Spleen (tissue), 11 donors: ENCODE measurements around the gene SLAMF7. TPM values are rescaled to one million over a fixed set of nuclear protein-coding genes. Genes with fewer than 3 reads are reported as not detected.

Experiments
- DNase-seq: peaks from one replicate; pipeline ENCODE4 v3.0.0-alpha.2; 2020
- H3K27ac ChIP-seq, 8 donors: fragments of 200-600 bp; sonication (generic) in 7 of 8; 1 replicate in 4 of 8; 2 replicates in 4 of 8; pipeline versions ENCODE4 v1.5.0 to v1.8.0; 2016 to 2021; ENCODE audit warnings: inconsistent platforms in 4 of 8, mild to moderate bottlenecking in 4 of 8, moderate library complexity in 1 of 8
- H3K27me3 ChIP-seq, 7 donors: fragments of 200-600 bp; sonication (generic) in 6 of 7; replicated peaks in 1 of 7; 1 replicate in 4 of 7; 2 replicates in 3 of 7; pipeline versions ENCODE4 v1.5.0 to v1.8.0; 2016 to 2021; ENCODE audit warnings: inconsistent platforms in 3 of 7, mild to moderate bottlenecking in 1 of 7
- H3K36me3 ChIP-seq, 6 donors: fragments of 200-600 bp; sonication (generic) in 5 of 6; 1 replicate in 4 of 6; 2 replicates in 2 of 6; pipeline versions ENCODE4 v1.5.0 to v1.8.0; 2016 to 2021; ENCODE audit warnings: inconsistent platforms in 2 of 6
- H3K4me1 ChIP-seq, 6 donors: fragments of 200-600 bp; sonication (generic) in 5 of 6; 1 replicate in 3 of 6; 2 replicates in 3 of 6; pipeline versions ENCODE4 v1.5.0 to v1.8.0; 2016 to 2021; ENCODE audit warnings: inconsistent platforms in 3 of 6
- H3K4me3 ChIP-seq, 8 donors: fragments of 200-600 bp; sonication (generic) in 7 of 8; 1 replicate in 4 of 8; 2 replicates in 4 of 8; pipeline versions ENCODE4 v1.5.0 to v1.8.0; 2016 to 2021; ENCODE audit warnings: inconsistent platforms in 4 of 8, mild to moderate bottlenecking in 4 of 8, moderate library complexity in 2 of 8
- H3K9me3 ChIP-seq, 8 donors: fragments of 200-600 bp; sonication (generic) in 7 of 8; 1 replicate in 4 of 8; 2 replicates in 4 of 8; pipeline versions ENCODE4 v1.5.0 to v1.8.0; 2016 to 2021; ENCODE audit warnings: inconsistent platforms in 4 of 8
- CTCF ChIP-seq, 11 experiments: fragments of 200-600 bp in 7 of 11; fragments of 450-650 bp in 4 of 11; sonication (generic) in 4 of 11; IDR thresholded peaks in 8 of 11; conservative IDR thresholded peaks in 3 of 11; 1 replicate in 7 of 11; 2 replicates in 4 of 11; pipeline versions ENCODE4 v1.4.0 to v1.8.0; 2016 to 2021; ENCODE audit warnings: antibody characterized with exemption in 11 of 11, inconsistent platforms in 4 of 11, mild to moderate bottlenecking in 1 of 11
- POLR2A ChIP-seq, 3 donors: fragments of 450-650 bp; IDR thresholded peaks; one replicate each; pipeline ENCODE4 v1.5.1; 2017; ENCODE audit warnings: antibody characterized with exemption in 3 of 3, mild to moderate bottlenecking in 1 of 3
- POLR2AphosphoS5 ChIP-seq, 3 donors: sonication (generic); formaldehyde crosslinking; IDR thresholded peaks; one replicate each; pipeline ENCODE4 v1.5.1; 2017; ENCODE audit warnings: antibody characterized with exemption in 3 of 3
- WGBS, 5 donors: extraction: QIAGEN DNeasy Blood & Tissue Kit in 3 of 5; methylation state at CpG; one replicate each; pipeline versions ENCODE4 v1.1.5 to v1.1.7; 2013 to 2018; 5-methylcytosine and 5-hydroxymethylcytosine counted together
- intact Hi-C: fragments of 100-400 bp; cut with DNase I; formaldehyde crosslinking; loops from one replicate; pipeline ENCODE4 v1.15.0; 2023; ENCODE audit warnings: low total_unique reads
- polyA plus RNA-seq, 3 donors: library from polyadenylated mRNA; stranded (reverse); fragments of 200-250 nt; gene quantifications; one replicate each; pipeline ENCODE4 v1.2.1, GENCODE V29; 2013
- total RNA-seq, 7 donors: library from RNA; depleted of rRNA in 3 of 7; stranded (reverse); fragments of >200 nt in 3 of 7; fragmentation: NEBNext Ultra II Directional in 4 of 7; extraction: Animal tissue kit (Norgen Biotek cat#: 25700) in 4 of 7; gene quantifications; one replicate each; pipeline versions ENCODE4 v1.1.0 to v1.2.1, GENCODE V29; 2016 to 2021
- donor health status: healthy with polysubstance abuse.
- donor health status: DM: no; HTN: no; CAD: no; lungs with moderate emphysema.
- donor health status: DM: no; HTN: no; CAD: no.
- donor health status: Bipolar disorder and iron deficiency.
- donor health status: healthy.
- donor health status: DM: no; HTN: no; CAD: no.
- donor health status: DM: yes; HTN: yes; CAD: no.

Gene SLAMF7
- total and polyA plus RNA-seq, 10 donors, result 12.5 to 134 (median 41.8) TPM

- DNase-seq, result no peak
- no peak for TF ChIP-seq CTCF (IDR thresholded peaks at IDR 0.05 in 8 of 11, conservative IDR thresholded peaks at IDR 0.05 in 3 of 11)
- TF ChIP-seq POLR2A (IDR thresholded peaks at IDR 0.05), result no peak
- TF ChIP-seq POLR2AphosphoS5 (IDR thresholded peaks at IDR 0.05), result no peak
- Histone ChIP-seq H3K9me3 (no peaks in the 10 kb centered on the region), H3K27me3 (no peaks in the 10 kb centered on the region), H3K4me1 (peaks cover 6 to 50% (median 12%) of the 10 kb centered on the region in 6 donors), H3K27ac (peak overlapping the region in 1 of 8 donors; percentile 19), H3K4me3 (no peak overlapping the region), H3K36me3 (peaks cover 0 to 17% (median 0%) of the 10 kb centered on the region in 6 donors)
- intact Hi-C loops, result no loop called here
These were observed 14.5 kb downstream of the SLAMF7 start for GRCh38 chr1:160753594-160753993.

GRCh38 chr1:160755461-160755860 lies 16.4 kb downstream of the SLAMF7 start:
- H3K4me1 ChIP-seq, result peaks cover 0 to 31% (median 2%) of the 10 kb centered on the region in 6 donors
- WGBS, 5 donors, result 81 to 85% (median 82%) methylated on average over 2 of the region's 2 CpGs
- H3K4me3 ChIP-seq, result no peak overlapping the region
- peaks cover 0 to 10% (median 0%) of the 10 kb centered on the region in 6 donors for H3K36me3 ChIP-seq
- H3K9me3 ChIP-seq, result no peaks in the 10 kb centered on the region
- no peak for DNase-seq
- H3K27ac ChIP-seq, result peak overlapping the region in 7 of 8 donors; percentile 10 to 80 (median 58)
- no peaks in the 10 kb centered on the region for H3K27me3 ChIP-seq
- intact Hi-C loops, result no loop called here
- TF ChIP-seq CTCF (IDR thresholded peaks at IDR 0.05 in 8 of 11, conservative IDR thresholded peaks at IDR 0.05 in 3 of 11) (no peak), POLR2AphosphoS5 (IDR thresholded peaks at IDR 0.05) (no peak), POLR2A (IDR thresholded peaks at IDR 0.05) (no peak)

- peaks cover 0 to 2% (median 0%) of the 10 kb centered on the region in 6 donors for H3K36me3 ChIP-seq
- no peak overlapping the region for H3K4me3 ChIP-seq
- WGBS, 5 donors, result 57 to 70% (median 61%) methylated on average over 5 of the region's 5 CpGs
- TF ChIP-seq CTCF (IDR thresholded peaks at IDR 0.05 in 8 of 11, conservative IDR thresholded peaks at IDR 0.05 in 3 of 11) (no peak), POLR2A (IDR thresholded peaks at IDR 0.05) (no peak), POLR2AphosphoS5 (IDR thresholded peaks at IDR 0.05) (peak in 1 of 3 donors; percentile 8)
- intact Hi-C loops, result no loop called here
- no peaks in the 10 kb centered on the region for H3K9me3 ChIP-seq
- peaks cover 0 to 24% (median 1%) of the 10 kb centered on the region in 6 donors for H3K4me1 ChIP-seq
- DNase-seq, result no peak
- H3K27ac ChIP-seq, result peak overlapping the region in 7 of 8 donors; percentile 12 to 80 (median 61)
- no peaks in the 10 kb centered on the region for H3K27me3 ChIP-seq
These were observed 17.1 kb downstream of the SLAMF7 start for GRCh38 chr1:160755911-160756848.

GRCh38 chr1:160756849-160757201 lies 17.8 kb downstream of the SLAMF7 start:
- 67 to 89% (median 74%) methylated on average over 2 of the region's 2 CpGs for WGBS, 5 donors
- intact Hi-C loops, result no loop called here
- Histone ChIP-seq H3K4me1 (peaks cover 0 to 21% (median 0%) of the 10 kb centered on the region in 6 donors), H3K36me3 (no peaks in the 10 kb centered on the region), H3K4me3 (no peak overlapping the region), H3K9me3 (no peaks in the 10 kb centered on the region), H3K27ac (peak overlapping the region in 7 of 8 donors; percentile 12 to 80 (median 61)), H3K27me3 (no peaks in the 10 kb centered on the region)
- no peak for TF ChIP-seq POLR2AphosphoS5 (IDR thresholded peaks at IDR 0.05)
- TF ChIP-seq POLR2A (IDR thresholded peaks at IDR 0.05), result no peak
- TF ChIP-seq CTCF (IDR thresholded peaks at IDR 0.05 in 8 of 11, conservative IDR thresholded peaks at IDR 0.05 in 3 of 11), result no peak
- DNase-seq, result no peak
